GM12878 (cell line): ENCODE measurements around the gene DPP4. TPM values are rescaled to one million over a fixed set of nuclear protein-coding genes. Genes with fewer than 3 reads are reported as not detected.

Experiments used
- ATAC-seq: fragments of 200-7000 bp; cut with Tn5 transposase; 3 replicates; pipeline ENCODE4 v1.9.1; 2020; ENCODE audit warnings: mild to moderate bottlenecking, moderate library complexity
- BruUV-seq: library from RNA; stranded (reverse); fragments of 400-500 nt; replicated peaks from 2 replicates; lab custom pipeline; 2021; lab: Mats Ljungman, UMichigan
- CTCF ChIA-PET: fragments of 300-600 bp; sonication (Branson Sonifier 250); formaldehyde crosslinking; extraction: SDS; loops from one replicate; lab custom pipeline; 2021; ENCODE audit warnings: inconsistent platforms; lab: Yijun Ruan, JAX
- POLR2A ChIA-PET: fragments of 350-600 bp; formaldehyde crosslinking; extraction: SDS; loops from one replicate; lab custom pipeline; 2021; ENCODE audit warnings: inconsistent platforms; lab: Charles Lee
- RAD21 ChIA-PET: fragments of 300-600 bp; sonication (Branson Sonifier 250); formaldehyde crosslinking; loops from one replicate; lab custom pipeline; 2023; ENCODE audit warnings: antibody characterized with exemption; ENCODE audit not compliant: unreplicated experiment; lab: Charles Lee
- SMC1A ChIA-PET: fragments of 300-600 bp; sonication (Branson Sonifier 250); formaldehyde crosslinking; loops from one replicate; lab custom pipeline; 2023; ENCODE audit not compliant: unreplicated experiment, uncharacterized antibody; lab: Charles Lee
- DNase-seq: peaks from one replicate; pipeline ENCODE4 v3.0.0-alpha.2; 2011; ENCODE audit warnings: low read depth, low spot score
- FAIRE-seq: peaks from 3 replicates; lab custom pipeline; 2011; peaks lifted over from hg19 to GRCh38; lab: Jason Lieb, UNC
- H2AFZ ChIP-seq: 2 replicates; pipeline ENCODE4 v1.6.0; 2011; ENCODE audit warnings: low read depth, low read length, control low read depth; ENCODE audit not compliant: control insufficient read depth
- H3K27ac ChIP-seq: 2 replicates; pipeline ENCODE4 v1.5.1; 2011; ENCODE audit warnings: control low read depth; ENCODE audit not compliant: control insufficient read depth, insufficient read depth
- H3K27me3 ChIP-seq, 2 experiments: replicated peaks in 1 of 2; 2 replicates each; pipeline versions ENCODE4 v1.6.0 to v1.6.1; 2011; ENCODE audit warnings: low read length in 1 of 2; ENCODE audit not compliant: control insufficient read depth in 2 of 2, insufficient read depth in 2 of 2
- H3K36me3 ChIP-seq, 2 experiments: 2 replicates each; pipeline ENCODE4 v1.5.1; 2011; ENCODE audit warnings: low read length in 1 of 2; ENCODE audit not compliant: control insufficient read depth in 2 of 2, insufficient read depth in 2 of 2
- H3K4me1 ChIP-seq: 2 replicates; pipeline ENCODE4 v1.6.1; 2011; ENCODE audit warnings: mild to moderate bottlenecking, low read length, moderate library complexity, mixed read lengths; ENCODE audit not compliant: control insufficient read depth, insufficient read depth
- H3K4me2 ChIP-seq: 2 replicates; pipeline ENCODE4 v1.6.0; 2011; ENCODE audit warnings: control low read depth; ENCODE audit not compliant: control insufficient read depth, insufficient read depth
- H3K4me3 ChIP-seq: fragments of 200-600 bp; sonication (generic); 2 replicates; pipeline ENCODE4 v1.5.1; 2016
- H3K79me2 ChIP-seq: 2 replicates; pipeline ENCODE4 v1.6.0; 2011; ENCODE audit warnings: low read length; ENCODE audit not compliant: control insufficient read depth, insufficient read depth
- H3K9ac ChIP-seq: 2 replicates; pipeline ENCODE4 v1.8.0; 2011; ENCODE audit warnings: low read length, control low read depth, mixed read lengths; ENCODE audit not compliant: control insufficient read depth, insufficient read depth
- H3K9me3 ChIP-seq: replicated peaks from 3 replicates; pipeline ENCODE4 v1.5.1; 2011; ENCODE audit warnings: mild to moderate bottlenecking, low read length; ENCODE audit not compliant: control insufficient read depth, insufficient read depth
- H4K20me1 ChIP-seq: 2 replicates; pipeline ENCODE4 v1.6.0; 2011; ENCODE audit not compliant: control insufficient read depth, insufficient read depth
- BHLHE40 ChIP-seq, 2 experiments: fragments of 450-650 bp in 1 of 2; IDR thresholded peaks; 2 replicates each; pipeline ENCODE4 v1.6.1; 2011 to 2017; ENCODE audit warnings: low read depth in 2 of 2, borderline replicate concordance in 1 of 2, improper control_type of control experiment in 1 of 2, low read length in 1 of 2, mild to moderate bottlenecking in 1 of 2
- E4F1 ChIP-seq: fragments of 450-650 bp; IDR thresholded peaks from 2 replicates; pipeline ENCODE4 v1.6.1; 2018; ENCODE audit warnings: borderline replicate concordance, mild to moderate bottlenecking; ENCODE audit not compliant: partially characterized antibody
- EP300 ChIP-seq, 2 experiments: fragments of 150-350 bp in 1 of 2; IDR thresholded peaks; 2 replicates each; pipeline ENCODE4 v1.6.1; 2011 to 2012; ENCODE audit warnings: low read depth in 2 of 2, low read length in 2 of 2, borderline replicate concordance in 1 of 2, improper control_type of control experiment in 1 of 2, inconsistent platforms in 1 of 2; ENCODE audit not compliant: control insufficient read depth in 1 of 2
- ESRRA ChIP-seq: IDR thresholded peaks from 2 replicates; pipeline ENCODE4 v1.6.1; 2012; ENCODE audit warnings: mild to moderate bottlenecking, low read length, improper control_type of control experiment
- NR2C1 ChIP-seq: fragments of 450-650 bp; IDR thresholded peaks from 2 replicates; pipeline ENCODE4 v1.6.1; 2017; ENCODE audit warnings: antibody characterized with exemption, mild to moderate bottlenecking, moderate library complexity
- POU2F2 ChIP-seq: IDR thresholded peaks from 3 replicates; pipeline ENCODE4 v1.6.1; 2011; ENCODE audit warnings: low read depth, mild to moderate bottlenecking, low read length, borderline replicate concordance
- PRDM15 ChIP-seq: fragments of 450-650 bp; formaldehyde crosslinking; IDR thresholded peaks from 2 replicates; pipeline ENCODE4 v1.4.0; 2020; ENCODE audit warnings: mild to moderate bottlenecking, moderate library complexity
- SIN3A ChIP-seq: IDR thresholded peaks from 2 replicates; pipeline ENCODE4 v1.6.1; 2012; ENCODE audit warnings: low read depth, low read length, improper control_type of control experiment
- STAT1 ChIP-seq: fragments of 450-650 bp; conservative IDR thresholded peaks from 2 replicates; pipeline ENCODE4 v1.6.1; 2014; ENCODE audit warnings: antibody characterized with exemption, mild to moderate bottlenecking
- TAF1 ChIP-seq: IDR thresholded peaks from 2 replicates; pipeline ENCODE4 v1.6.1; 2011; ENCODE audit warnings: mild to moderate bottlenecking, low read depth, low read length, borderline replicate concordance
- YBX1 ChIP-seq: fragments of 450-650 bp; IDR thresholded peaks from 2 replicates; pipeline ENCODE4 v1.6.1; 2016; ENCODE audit warnings: antibody characterized with exemption
- ZBTB40 ChIP-seq: fragments of 450-650 bp; IDR thresholded peaks from 2 replicates; pipeline ENCODE4 v1.6.1; 2016; ENCODE audit warnings: mild to moderate bottlenecking, moderate library complexity, borderline replicate concordance
- whole genome bisulfite sequencing: methylation state at CpG from one replicate; pipeline ENCODE4 v1.1.6; 2016; ENCODE audit warnings: low lambda C conversion rate; ENCODE audit not compliant: insufficient replicate concordance, insufficient coverage; ENCODE audit errors: missing lambda C conversion rate; 5-methylcytosine and 5-hydroxymethylcytosine counted together
- in situ Hi-C: fragments of 300-500 bp; cut with MboI; formaldehyde crosslinking; loops from 9 replicates; pipeline ENCODE4 v1.14.3; 2018; ENCODE audit warnings: mixed read lengths
- intact Hi-C: fragments of 100-400 bp; cut with micrococcal nuclease; formaldehyde crosslinking; loops from one replicate; pipeline ENCODE4 v1.14.2; 2022; ENCODE audit not compliant: unreplicated experiment
- polyA plus RNA-seq, 11 experiments: library from polyadenylated mRNA; depleted of rRNA in 4 of 11; unstranded in 6 of 11; stranded (reverse) in 5 of 11; fragments of >200 nt; fragmentation: Nextera tagmentation in 4 of 11; fragmentation: Illumina TruSeq in 1 of 11; extraction: Ambion mirVana in 4 of 11; extraction: Trizol in 1 of 11; gene quantifications; 1 replicate in 1 of 11; 2 replicates in 10 of 11; pipeline versions ENCODE4 v1.2.1 to v1.2.3, GENCODE V29; 2011 to 2016; ENCODE audit warnings: inconsistent platforms in 2 of 11, missing spikeins in 2 of 11, low read depth in 1 of 11
- total RNA-seq, 4 experiments: library from RNA; depleted of rRNA in 3 of 4; stranded (reverse); fragments of >200 nt in 3 of 4; fragmentation: Illumina TruSeq in 1 of 4; extraction: Trizol in 1 of 4; gene quantifications; 2 replicates each; pipeline versions ENCODE4 v1.2.1 to v1.2.3, GENCODE V29; 2013 to 2021

Gene DPP4
- total and polyA plus RNA-seq, 10 of the 15 experiments (the other 5 are each of a cell fraction or from before 2014, with no cell fraction given), result 4.1 to 11.4 (median 9.3) TPM

DNA sequence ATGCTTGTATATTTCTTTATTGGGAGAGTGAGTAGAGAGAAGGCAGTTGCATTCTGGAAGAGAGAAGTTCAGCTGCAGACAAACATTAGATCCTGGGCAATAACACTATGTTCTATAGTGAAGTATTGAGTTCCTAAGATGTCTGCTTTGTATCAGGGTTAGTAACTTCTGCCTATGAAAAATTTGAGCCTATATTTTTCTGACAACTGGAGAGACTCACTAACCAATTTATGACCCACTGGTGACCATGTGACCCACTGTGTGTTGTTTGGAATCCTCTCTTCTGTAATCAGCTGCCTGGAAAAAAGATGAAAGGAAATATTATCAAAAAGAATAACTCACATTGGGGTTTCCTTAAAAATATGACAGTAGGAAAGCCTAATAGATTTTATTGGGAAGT is 35.3 kb downstream of the DPP4 start (continued):
- TF ChIP-seq E4F1, result no peak
- no peak for TF ChIP-seq SIN3A
- TF ChIP-seq PRDM15 (CRISPR knock-in tag), result no peak
- TF ChIP-seq, all 136 proteins: peak for 0

DNA sequence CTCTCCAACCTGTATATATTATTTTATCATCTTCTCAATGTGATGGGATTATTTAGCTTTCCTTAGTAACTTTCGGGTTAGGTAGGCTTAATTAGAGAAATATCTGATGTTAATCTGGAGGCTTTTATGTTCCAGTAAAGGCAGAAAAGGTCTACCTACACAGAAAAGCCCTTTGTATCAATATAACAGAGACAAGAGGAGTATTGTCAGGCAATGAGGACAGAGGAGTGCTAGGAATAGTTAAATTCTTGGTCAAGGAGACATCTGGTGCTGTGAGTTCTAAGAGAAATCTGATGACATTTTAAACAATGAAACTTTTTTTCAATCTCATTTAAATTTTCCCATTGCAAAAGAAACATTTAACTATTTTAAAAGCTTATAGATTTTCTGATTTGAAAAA is 36.1 kb downstream of the DPP4 start:
- Histone ChIP-seq H3K4me1 (no peaks in the 10 kb centered on the region), H2AFZ (no peak overlapping the region), H4K20me1 (no peaks in the 10 kb centered on the region), H3K9ac (no peak overlapping the region), H3K79me2 (no peaks in the 10 kb centered on the region), H3K36me3 (peaks cover 0 to under 1% of the 10 kb centered on the region in 2 experiments; a peak in 1 of 4 replicates), H3K27ac (no peak overlapping the region), H3K27me3 (no peaks in the 10 kb centered on the region), H3K9me3 (no peaks in the 10 kb centered on the region), H3K4me3 (no peak overlapping the region), H3K4me2 (no peak overlapping the region)
- no peak for FAIRE-seq
- no TSS peak for BruUV-seq
- in situ Hi-C loops (no loop called here), intact Hi-C loops (no loop called here)
- ChIA-PET CTCF (interaction anchor here (0.9 kb wide), 1 partner anchor 18 kb away, joined by 3 read pairs; no protein-coding TSS in a partner anchor), RAD21 (interaction anchor here (1.4 kb wide), 1 partner anchor 35 kb away, joined by 3 read pairs; no protein-coding TSS in a partner anchor), SMC1A (interaction anchor here (1.4 to 2.3 kb wide), 5 partner anchors 10 to 89 kb away, joined by 3 to 5 read pairs (median 5); no protein-coding TSS in a partner anchor), POLR2A (no interaction called here)
- ATAC-seq, result no peak
- DNase-seq, result no peak
- WGBS, result 0% methylated on average over 1 of the region's 1 CpG
- TF ChIP-seq EP300 (IDR thresholded peaks at IDR 0.05; ENCODE audit: borderline replicate concordance in 1 of 2, control insufficient read depth in 1 of 2, low read depth in 2 of 2, low read length in 2 of 2) (no peak), POU2F2 (no peak), ZBTB40 (no peak), NR2C1 (no peak), YBX1 (no peak), STAT1 (no peak), BHLHE40 (IDR thresholded peaks at IDR 0.05; ENCODE audit: borderline replicate concordance in 1 of 2, low read depth in 2 of 2, low read length in 1 of 2) (no peak), ESRRA (no peak), TAF1 (no peak)
